ENCODE results near the gene CARTPT. TPM values are rescaled to one million over a fixed set of nuclear protein-coding genes. Genes with fewer than 3 reads are reported as not detected.

CARTPT gene
- total and polyA plus RNA-seq, 2 experiments from 2014 or later, result not detected

- Histone ChIP-seq H3K36me3 (no peaks in the 10 kb centered on the region), H3K4me1 (ENCODE audit: low read depth) (peaks cover 6% of the 10 kb centered on the region), H3K27me3 (no peaks in the 10 kb centered on the region), H3K9me3 (ENCODE audit: low read depth) (no peaks in the 10 kb centered on the region), H3K4me3 (no peak overlapping the region), H3K27ac (no peak overlapping the region)
- no peak for DNase-seq (ENCODE audit: low read depth in 1 of 2, low spot score in 1 of 2)
- no peak for TF ChIP-seq CTCF (IDR thresholded peaks at IDR 0.05; ENCODE audit: low read depth, low read length)
Measured at GRCh38 chr5:71699233-71699632, 19.8 kb upstream of the CARTPT start.

GRCh38 chr5:71699751-71700150 is 19.3 kb upstream of the CARTPT start:
- Histone ChIP-seq H3K27me3 (no peaks in the 10 kb centered on the region), H3K36me3 (no peaks in the 10 kb centered on the region), H3K4me3 (no peak overlapping the region), H3K9me3 (ENCODE audit: low read depth) (no peaks in the 10 kb centered on the region), H3K4me1 (ENCODE audit: low read depth) (peaks cover 5% of the 10 kb centered on the region), H3K27ac (no peak overlapping the region)
- DNase-seq (ENCODE audit: low read depth in 1 of 2, low spot score in 1 of 2), result no peak
- no peak for TF ChIP-seq CTCF (IDR thresholded peaks at IDR 0.05; ENCODE audit: low read depth, low read length)

- Histone ChIP-seq H3K36me3 (no peaks in the 10 kb centered on the region), H3K9me3 (ENCODE audit: low read depth) (no peaks in the 10 kb centered on the region), H3K4me1 (ENCODE audit: low read depth) (peaks cover 5% of the 10 kb centered on the region), H3K27me3 (no peaks in the 10 kb centered on the region), H3K4me3 (no peak overlapping the region), H3K27ac (no peak overlapping the region)
- no peak for TF ChIP-seq CTCF (IDR thresholded peaks at IDR 0.05; ENCODE audit: low read depth, low read length)
- no peak for DNase-seq (ENCODE audit: low read depth in 1 of 2, low spot score in 1 of 2)
Measured at GRCh38 chr5:71700803-71701202, 18.3 kb upstream of the CARTPT start.

- no peak overlapping the region for H3K4me3 ChIP-seq
- H3K9me3 ChIP-seq (ENCODE audit: low read depth), result no peaks in the 10 kb centered on the region
- TF ChIP-seq CTCF (IDR thresholded peaks at IDR 0.05; ENCODE audit: low read depth, low read length), result no peak
- H3K4me1 ChIP-seq (ENCODE audit: low read depth), result peaks cover 5% of the 10 kb centered on the region
- H3K36me3 ChIP-seq, result no peaks in the 10 kb centered on the region
- no peaks in the 10 kb centered on the region for H3K27me3 ChIP-seq
- no peak overlapping the region for H3K27ac ChIP-seq
- no peak for DNase-seq (ENCODE audit: low read depth in 1 of 2, low spot score in 1 of 2)
Measured at GRCh38 chr5:71701407-71701806, 17.7 kb upstream of the CARTPT start.

GRCh38 chr5:71703941-71704340 is 15.1 kb upstream of the CARTPT start:
- no peak overlapping the region for H3K27ac ChIP-seq
- TF ChIP-seq CTCF (IDR thresholded peaks at IDR 0.05; ENCODE audit: low read depth, low read length), result no peak
- H3K9me3 ChIP-seq (ENCODE audit: low read depth), result no peaks in the 10 kb centered on the region
- no peak overlapping the region for H3K4me3 ChIP-seq
- DNase-seq (ENCODE audit: low read depth in 1 of 2, low spot score in 1 of 2), result peak in 1 of 2 donors; percentile 67
- peaks cover 7% of the 10 kb centered on the region for H3K27me3 ChIP-seq
- H3K4me1 ChIP-seq (ENCODE audit: low read depth), result peaks cover 5% of the 10 kb centered on the region
- H3K36me3 ChIP-seq, result no peaks in the 10 kb centered on the region

GRCh38 chr5:71705421-71705820 is 13.7 kb upstream of the CARTPT start:
- DNase-seq (ENCODE audit: low read depth in 1 of 2, low spot score in 1 of 2), result no peak
- H3K4me3 ChIP-seq, result no peak overlapping the region
- no peaks in the 10 kb centered on the region for H3K9me3 ChIP-seq (ENCODE audit: low read depth)
- peaks cover 22% of the 10 kb centered on the region for H3K27me3 ChIP-seq
- H3K4me1 ChIP-seq (ENCODE audit: low read depth), result peaks cover 5% of the 10 kb centered on the region
- no peak overlapping the region for H3K27ac ChIP-seq
- TF ChIP-seq CTCF (IDR thresholded peaks at IDR 0.05; ENCODE audit: low read depth, low read length), result no peak
- H3K36me3 ChIP-seq, result no peaks in the 10 kb centered on the region

Data from cardiac muscle cell (in vitro differentiated cells and primary cell).